SK-N-SH treated with all-trans-retinoic acid at 6 μM for 48 hours (cell line): ENCODE data around the gene RASSF5.

Source experiments
- ATAC-seq: fragments of 200-7000 bp; cut with Tn5 transposase; 3 replicates; pipeline ENCODE4 v1.9.1; 2020; ENCODE audit warnings: mild to moderate bottlenecking, moderate library complexity
- ARNTL ChIP-seq: fragments of 450-650 bp; formaldehyde crosslinking; IDR thresholded peaks from 2 replicates; pipeline ENCODE4 v1.5.0; 2020; ENCODE audit warnings: low read depth, mild to moderate bottlenecking, moderate library complexity, borderline replicate concordance
- BACH2 ChIP-seq: fragments of 250-450 bp; sonication (Bioruptor Pico); IDR thresholded peaks from 2 replicates; pipeline ENCODE4 v1.9.0; 2021; ENCODE audit warnings: mild to moderate bottlenecking, borderline replicate concordance
- CSDC2 ChIP-seq: fragments of 250-450 bp; sonication (Bioruptor Pico); IDR thresholded peaks from 2 replicates; pipeline ENCODE4 v1.5.0; 2020; ENCODE audit warnings: mild to moderate bottlenecking, moderate library complexity
- ESRRG ChIP-seq: fragments of 250-450 bp; sonication (Bioruptor Pico); IDR thresholded peaks from 2 replicates; pipeline ENCODE4 v1.6.1; 2021; ENCODE audit warnings: mild to moderate bottlenecking
- GLIS3 ChIP-seq: fragments of 250-450 bp; sonication (Bioruptor Pico); IDR thresholded peaks from 2 replicates; pipeline ENCODE4 v1.5.0; 2020; ENCODE audit warnings: mild to moderate bottlenecking, moderate library complexity
- ISL1 ChIP-seq: fragments of 250-450 bp; sonication (Bioruptor Pico); IDR thresholded peaks from 2 replicates; pipeline ENCODE4 v2.1.2; 2022; ENCODE audit warnings: mild to moderate bottlenecking, moderate library complexity
- OSR1 ChIP-seq: fragments of 250-450 bp; sonication (Bioruptor Pico); IDR thresholded peaks from 2 replicates; pipeline ENCODE4 v1.8.0; 2022; ENCODE audit warnings: moderate library complexity, mild to moderate bottlenecking, inconsistent platforms
- PPARA ChIP-seq: fragments of 250-450 bp; sonication (Bioruptor Pico); IDR thresholded peaks from 2 replicates; pipeline ENCODE4 v1.5.0; 2020; ENCODE audit warnings: mild to moderate bottlenecking, borderline replicate concordance
- RARB ChIP-seq: fragments of 250-450 bp; sonication (Bioruptor Pico); IDR thresholded peaks from 2 replicates; pipeline ENCODE4 v1.8.0; 2021; ENCODE audit warnings: mild to moderate bottlenecking, moderate library complexity
- SNAI2 ChIP-seq: fragments of 250-450 bp; sonication (Bioruptor Pico); IDR thresholded peaks from 2 replicates; pipeline ENCODE4 v1.5.0; 2020; ENCODE audit warnings: mild to moderate bottlenecking, moderate library complexity
- TCF4 ChIP-seq: fragments of 250-450 bp; sonication (Bioruptor Pico); IDR thresholded peaks from 2 replicates; pipeline ENCODE4 v1.8.0; 2021; ENCODE audit warnings: mild to moderate bottlenecking, moderate library complexity, borderline replicate concordance
- TOX ChIP-seq: fragments of 250-450 bp; sonication (Bioruptor Pico); IDR thresholded peaks from 2 replicates; pipeline ENCODE4 v1.8.0; 2021; ENCODE audit warnings: mild to moderate bottlenecking, moderate library complexity, borderline replicate concordance
- ZC3H10 ChIP-seq: fragments of 250-450 bp; sonication (Bioruptor Pico); IDR thresholded peaks from 2 replicates; pipeline ENCODE4 v1.5.1; 2021; ENCODE audit warnings: mild to moderate bottlenecking, moderate library complexity
- ZFP3 ChIP-seq: fragments of 250-450 bp; sonication (Bioruptor Pico); IDR thresholded peaks from 2 replicates; pipeline ENCODE4 v1.5.0; 2020; ENCODE audit warnings: mild to moderate bottlenecking, moderate library complexity
- ZFP30 ChIP-seq: fragments of 450-650 bp; formaldehyde crosslinking; IDR thresholded peaks from 2 replicates; pipeline ENCODE4 v1.5.0; 2022; ENCODE audit warnings: mild to moderate bottlenecking, moderate library complexity
- ZNF565 ChIP-seq: fragments of 450-650 bp; formaldehyde crosslinking; conservative IDR thresholded peaks from 2 replicates; pipeline ENCODE4 v1.5.0; 2020; ENCODE audit warnings: low read depth, mild to moderate bottlenecking, moderate library complexity
- ZNF70 ChIP-seq: fragments of 450-650 bp; formaldehyde crosslinking; IDR thresholded peaks from 2 replicates; pipeline ENCODE4 v1.5.0; 2020; ENCODE audit warnings: mild to moderate bottlenecking, moderate library complexity
- ZNF8 ChIP-seq: fragments of 450-650 bp; formaldehyde crosslinking; IDR thresholded peaks from 2 replicates; pipeline ENCODE4 v1.5.0; 2020; ENCODE audit warnings: mild to moderate bottlenecking, moderate library complexity
- TF ChIP-seq, protein P1 (sequence below): fragments of 250-450 bp; sonication (Bioruptor Pico); IDR thresholded peaks from 2 replicates; pipeline ENCODE4 v1.8.0; 2021; ENCODE audit warnings: low read depth, mild to moderate bottlenecking, moderate library complexity, borderline replicate concordance
- TF ChIP-seq, protein P2 (sequence below): fragments of 250-450 bp; sonication (Bioruptor Pico); IDR thresholded peaks from 2 replicates; pipeline ENCODE4 v1.5.1; 2021; ENCODE audit warnings: mild to moderate bottlenecking, moderate library complexity
- TF ChIP-seq, protein P3 (sequence below): fragments of 250-450 bp; sonication (Bioruptor Pico); IDR thresholded peaks from 2 replicates; pipeline ENCODE4 v1.5.0; 2020; ENCODE audit warnings: mild to moderate bottlenecking, moderate library complexity
- TF ChIP-seq, protein P4 (sequence below): fragments of 250-450 bp; sonication (Bioruptor Pico); IDR thresholded peaks from 2 replicates; pipeline ENCODE4 v1.8.0; 2020; ENCODE audit warnings: mild to moderate bottlenecking, moderate library complexity, borderline replicate concordance

RASSF5 gene

DNA sequence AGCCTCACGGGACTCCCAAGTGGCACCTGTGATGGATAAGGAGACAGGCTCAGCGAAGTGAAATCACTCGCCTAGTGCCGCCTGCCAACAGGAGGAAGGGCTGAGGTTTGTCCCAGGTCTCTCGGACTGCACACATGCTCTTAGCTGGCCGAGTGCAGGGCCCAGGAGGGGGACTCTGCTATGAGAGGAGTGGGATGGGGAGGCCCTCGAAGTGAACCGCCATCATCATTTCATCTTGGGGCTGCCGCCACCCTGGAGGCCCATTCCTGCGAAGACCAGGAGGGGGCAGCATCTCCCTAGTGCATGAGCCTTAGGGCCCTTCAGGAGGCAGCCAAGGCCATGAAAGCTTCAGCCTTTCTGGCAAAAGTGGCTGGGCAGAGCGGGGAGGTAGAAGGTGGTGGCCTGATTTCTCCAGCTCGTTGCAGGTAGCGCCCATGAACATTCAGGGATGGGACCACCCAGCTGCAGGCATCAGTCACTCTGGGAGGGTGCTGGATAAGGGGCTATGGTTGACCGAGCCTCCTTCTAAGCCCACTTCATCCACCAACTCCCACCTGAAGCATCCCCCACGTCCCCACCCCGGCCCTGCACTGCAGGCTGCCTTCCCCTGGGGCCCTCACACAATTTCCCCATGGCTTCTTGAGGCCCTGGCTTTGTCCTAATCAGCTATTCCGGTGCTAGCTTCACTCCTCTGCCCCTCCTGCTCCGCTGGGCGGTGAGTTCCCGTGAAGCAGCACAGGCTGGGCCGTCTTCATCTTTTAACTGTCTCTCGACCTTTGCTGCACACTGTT, 17.2 kb upstream of the RASSF5 start:
- ATAC-seq = peak; percentile 98

DNA sequence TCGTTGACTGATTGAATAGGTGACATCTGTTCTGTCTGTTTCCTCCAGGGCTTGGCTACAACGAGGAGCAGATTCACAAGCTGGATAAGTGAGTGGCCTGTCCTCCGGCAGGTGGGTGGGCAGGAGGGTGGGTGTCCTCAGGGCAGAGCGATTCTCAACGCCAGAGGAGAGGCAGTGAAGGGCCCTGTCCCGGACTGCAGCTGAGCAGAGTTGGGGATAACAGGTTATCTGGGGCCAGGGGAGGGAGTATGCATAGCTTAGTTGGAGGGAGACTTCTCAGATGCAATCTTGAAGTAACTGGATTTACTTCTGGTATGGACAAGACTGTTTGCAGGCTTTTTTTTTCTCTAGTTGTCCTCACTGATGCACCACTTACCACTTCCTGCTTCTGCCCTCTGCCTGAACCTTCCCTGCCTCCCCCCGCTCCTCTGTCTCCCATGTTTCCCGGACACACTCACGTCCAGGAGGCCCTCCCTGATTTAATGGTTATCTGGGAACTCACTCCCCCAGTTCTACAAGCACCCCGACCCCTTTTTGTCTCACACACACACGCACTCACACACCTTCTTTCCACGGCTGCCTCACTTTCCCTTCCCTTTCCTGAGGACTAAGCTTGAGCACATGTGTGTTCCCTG, 16.4 kb upstream of the RASSF5 start:
- TF ChIP-seq ZC3H10 (CRISPR knock-in tag) (no peak), TOX (CRISPR knock-in tag) (0 out of 2 replicates have a peak, but pooled peaks have one; percentile 42)
- peak; percentile 43 for ATAC-seq

More for the DNA sequence above, 17.2 kb upstream of the RASSF5 start:
- TF ChIP-seq ZFP3 (peak; percentile 65; the same call in 1 of the 2 replicates), ZNF565 (CRISPR knock-in tag) (no peak)
- TF ChIP-seq, protein P1, sequence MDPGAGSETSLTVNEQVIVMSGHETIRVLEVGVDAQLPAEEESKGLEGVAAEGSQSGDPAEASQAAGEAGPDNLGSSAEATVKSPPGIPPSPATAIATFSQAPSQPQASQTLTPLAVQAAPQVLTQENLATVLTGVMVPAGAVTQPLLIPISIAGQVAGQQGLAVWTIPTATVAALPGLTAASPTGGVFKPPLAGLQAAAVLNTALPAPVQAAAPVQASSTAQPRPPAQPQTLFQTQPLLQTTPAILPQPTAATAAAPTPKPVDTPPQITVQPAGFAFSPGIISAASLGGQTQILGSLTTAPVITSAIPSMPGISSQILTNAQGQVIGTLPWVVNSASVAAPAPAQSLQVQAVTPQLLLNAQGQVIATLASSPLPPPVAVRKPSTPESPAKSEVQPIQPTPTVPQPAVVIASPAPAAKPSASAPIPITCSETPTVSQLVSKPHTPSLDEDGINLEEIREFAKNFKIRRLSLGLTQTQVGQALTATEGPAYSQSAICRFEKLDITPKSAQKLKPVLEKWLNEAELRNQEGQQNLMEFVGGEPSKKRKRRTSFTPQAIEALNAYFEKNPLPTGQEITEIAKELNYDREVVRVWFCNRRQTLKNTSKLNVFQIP = peak; percentile 28; the same call in 1 of the 2 replicates

DNA sequence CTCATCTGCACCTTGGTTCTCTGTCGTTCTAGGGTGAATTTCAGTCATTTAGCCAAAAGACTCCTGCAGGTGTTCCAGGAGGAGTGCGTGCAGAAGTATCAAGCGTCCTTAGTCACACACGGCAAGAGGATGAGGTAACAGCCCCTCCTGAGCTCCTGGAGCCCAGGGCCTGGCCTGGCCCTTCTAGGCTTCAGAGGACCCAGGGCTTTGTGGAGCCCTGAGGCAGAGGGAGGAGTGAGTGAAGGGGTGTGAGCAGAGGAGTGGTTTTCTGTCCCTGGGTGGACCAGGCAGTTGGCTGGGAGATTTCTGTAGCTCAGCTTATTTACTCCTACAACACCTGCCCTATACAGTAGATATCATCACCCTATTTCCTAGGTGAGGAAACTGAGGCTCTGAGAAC, 15.7 kb upstream of the RASSF5 start:
- no peak for ATAC-seq
- TF ChIP-seq, protein P1 = no peak
- TF ChIP-seq ZNF565 (CRISPR knock-in tag) (no peak), CSDC2 (no peak), ZNF70 (CRISPR knock-in tag) (no peak), ZC3H10 (CRISPR knock-in tag) (no peak), PPARA (CRISPR knock-in tag) (no peak), ZFP30 (CRISPR knock-in tag) (no peak), SNAI2 (CRISPR knock-in tag) (no peak), OSR1 (CRISPR knock-in tag) (no peak), ZNF8 (no peak)
- TF ChIP-seq, protein P2, sequence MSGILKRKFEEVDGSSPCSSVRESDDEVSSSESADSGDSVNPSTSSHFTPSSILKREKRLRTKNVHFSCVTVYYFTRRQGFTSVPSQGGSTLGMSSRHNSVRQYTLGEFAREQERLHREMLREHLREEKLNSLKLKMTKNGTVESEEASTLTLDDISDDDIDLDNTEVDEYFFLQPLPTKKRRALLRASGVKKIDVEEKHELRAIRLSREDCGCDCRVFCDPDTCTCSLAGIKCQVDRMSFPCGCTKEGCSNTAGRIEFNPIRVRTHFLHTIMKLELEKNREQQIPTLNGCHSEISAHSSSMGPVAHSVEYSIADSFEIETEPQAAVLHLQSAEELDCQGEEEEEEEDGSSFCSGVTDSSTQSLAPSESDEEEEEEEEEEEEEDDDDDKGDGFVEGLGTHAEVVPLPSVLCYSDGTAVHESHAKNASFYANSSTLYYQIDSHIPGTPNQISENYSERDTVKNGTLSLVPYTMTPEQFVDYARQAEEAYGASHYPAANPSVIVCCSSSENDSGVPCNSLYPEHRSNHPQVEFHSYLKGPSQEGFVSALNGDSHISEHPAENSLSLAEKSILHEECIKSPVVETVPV (CRISPR knock-in tag) = no peak

DNA sequence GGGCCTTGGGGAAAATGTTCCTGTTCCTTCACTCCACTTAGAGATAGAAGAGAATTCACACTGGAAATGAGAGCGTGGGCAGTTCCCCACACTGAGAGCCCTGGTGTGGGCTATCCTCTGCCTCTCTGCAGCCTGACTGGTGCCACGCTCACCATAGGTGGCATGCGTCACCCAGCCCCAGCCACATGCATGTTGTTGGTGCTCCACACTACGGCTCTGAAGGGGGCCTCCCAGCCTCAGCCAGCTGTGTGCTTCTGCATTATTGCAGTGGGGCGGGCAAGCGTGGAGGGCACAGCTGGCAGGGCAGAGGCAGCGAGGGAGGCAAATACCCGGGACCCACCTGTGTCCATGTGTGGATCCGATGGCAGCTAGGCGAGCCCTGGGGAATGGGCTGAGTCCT, 14.7 kb upstream of the RASSF5 start:
- TF ChIP-seq ZNF565 (CRISPR knock-in tag) (no peak), ARNTL (no peak), BACH2 (CRISPR knock-in tag) (no peak), TCF4 (CRISPR knock-in tag) (no peak), SNAI2 (CRISPR knock-in tag) (no peak), ESRRG (CRISPR knock-in tag) (no peak), ZFP3 (no peak), PPARA (CRISPR knock-in tag) (no peak), RARB (CRISPR knock-in tag) (no peak), ZFP30 (CRISPR knock-in tag) (no peak), ZC3H10 (CRISPR knock-in tag) (no peak), TOX (CRISPR knock-in tag) (no peak), ZNF8 (no peak), GLIS3 (CRISPR knock-in tag) (no peak), ZNF70 (CRISPR knock-in tag) (no peak), ISL1 (CRISPR knock-in tag) (no peak)
- TF ChIP-seq, protein P3, sequence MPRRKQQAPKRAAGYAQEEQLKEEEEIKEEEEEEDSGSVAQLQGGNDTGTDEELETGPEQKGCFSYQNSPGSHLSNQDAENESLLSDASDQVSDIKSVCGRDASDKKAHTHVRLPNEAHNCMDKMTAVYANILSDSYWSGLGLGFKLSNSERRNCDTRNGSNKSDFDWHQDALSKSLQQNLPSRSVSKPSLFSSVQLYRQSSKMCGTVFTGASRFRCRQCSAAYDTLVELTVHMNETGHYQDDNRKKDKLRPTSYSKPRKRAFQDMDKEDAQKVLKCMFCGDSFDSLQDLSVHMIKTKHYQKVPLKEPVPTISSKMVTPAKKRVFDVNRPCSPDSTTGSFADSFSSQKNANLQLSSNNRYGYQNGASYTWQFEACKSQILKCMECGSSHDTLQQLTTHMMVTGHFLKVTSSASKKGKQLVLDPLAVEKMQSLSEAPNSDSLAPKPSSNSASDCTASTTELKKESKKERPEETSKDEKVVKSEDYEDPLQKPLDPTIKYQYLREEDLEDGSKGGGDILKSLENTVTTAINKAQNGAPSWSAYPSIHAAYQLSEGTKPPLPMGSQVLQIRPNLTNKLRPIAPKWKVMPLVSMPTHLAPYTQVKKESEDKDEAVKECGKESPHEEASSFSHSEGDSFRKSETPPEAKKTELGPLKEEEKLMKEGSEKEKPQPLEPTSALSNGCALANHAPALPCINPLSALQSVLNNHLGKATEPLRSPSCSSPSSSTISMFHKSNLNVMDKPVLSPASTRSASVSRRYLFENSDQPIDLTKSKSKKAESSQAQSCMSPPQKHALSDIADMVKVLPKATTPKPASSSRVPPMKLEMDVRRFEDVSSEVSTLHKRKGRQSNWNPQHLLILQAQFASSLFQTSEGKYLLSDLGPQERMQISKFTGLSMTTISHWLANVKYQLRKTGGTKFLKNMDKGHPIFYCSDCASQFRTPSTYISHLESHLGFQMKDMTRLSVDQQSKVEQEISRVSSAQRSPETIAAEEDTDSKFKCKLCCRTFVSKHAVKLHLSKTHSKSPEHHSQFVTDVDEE (CRISPR knock-in tag) = no peak
- TF ChIP-seq, protein P1 = no peak
- TF ChIP-seq, protein P4, sequence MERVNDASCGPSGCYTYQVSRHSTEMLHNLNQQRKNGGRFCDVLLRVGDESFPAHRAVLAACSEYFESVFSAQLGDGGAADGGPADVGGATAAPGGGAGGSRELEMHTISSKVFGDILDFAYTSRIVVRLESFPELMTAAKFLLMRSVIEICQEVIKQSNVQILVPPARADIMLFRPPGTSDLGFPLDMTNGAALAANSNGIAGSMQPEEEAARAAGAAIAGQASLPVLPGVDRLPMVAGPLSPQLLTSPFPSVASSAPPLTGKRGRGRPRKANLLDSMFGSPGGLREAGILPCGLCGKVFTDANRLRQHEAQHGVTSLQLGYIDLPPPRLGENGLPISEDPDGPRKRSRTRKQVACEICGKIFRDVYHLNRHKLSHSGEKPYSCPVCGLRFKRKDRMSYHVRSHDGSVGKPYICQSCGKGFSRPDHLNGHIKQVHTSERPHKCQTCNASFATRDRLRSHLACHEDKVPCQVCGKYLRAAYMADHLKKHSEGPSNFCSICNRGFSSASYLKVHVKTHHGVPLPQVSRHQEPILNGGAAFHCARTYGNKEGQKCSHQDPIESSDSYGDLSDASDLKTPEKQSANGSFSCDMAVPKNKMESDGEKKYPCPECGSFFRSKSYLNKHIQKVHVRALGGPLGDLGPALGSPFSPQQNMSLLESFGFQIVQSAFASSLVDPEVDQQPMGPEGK (CRISPR knock-in tag) = no peak
- ATAC-seq = no peak
